ENCODE data around the gene MFGE8.
"Not testable (repeated sequence)": the region's sequence is repeated elsewhere in the genome, so short reads cannot be mapped to it uniquely, and the experiment has no call there.

MFGE8 gene

DNA sequence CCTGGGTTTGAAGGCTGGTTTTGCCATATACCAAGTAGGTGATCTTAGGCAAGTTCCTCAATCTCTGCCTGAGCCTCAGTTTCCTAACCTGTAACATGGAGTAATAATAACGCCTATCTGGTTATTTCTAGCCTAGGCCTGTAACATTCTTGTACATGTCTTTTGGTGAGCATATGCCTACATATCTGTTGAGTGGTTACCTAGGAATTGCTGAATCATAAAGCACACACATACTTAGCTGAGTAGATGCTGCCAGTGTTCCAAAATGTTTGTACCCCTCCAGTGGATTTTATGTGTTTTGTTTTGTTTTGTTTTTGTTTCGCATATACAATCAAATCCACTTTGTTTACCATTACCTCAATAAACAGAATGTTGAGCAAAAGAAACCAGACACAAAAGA lies 17.4 kb upstream of the MFGE8 start:
- Mint-ChIP-seq H3K4me3 (no peak overlapping the region), H3K27ac (no peak overlapping the region), H3K27me3 (peaks cover 22% of the 10 kb centered on the region), H3K9me3 (peaks cover 4% of the 10 kb centered on the region), H3K36me3 (ENCODE audit: low read depth) (peaks cover 2% of the 10 kb centered on the region), H3K4me1 (ENCODE audit: low read depth) (no peaks in the 10 kb centered on the region)
- no peak for DNase-seq

DNA sequence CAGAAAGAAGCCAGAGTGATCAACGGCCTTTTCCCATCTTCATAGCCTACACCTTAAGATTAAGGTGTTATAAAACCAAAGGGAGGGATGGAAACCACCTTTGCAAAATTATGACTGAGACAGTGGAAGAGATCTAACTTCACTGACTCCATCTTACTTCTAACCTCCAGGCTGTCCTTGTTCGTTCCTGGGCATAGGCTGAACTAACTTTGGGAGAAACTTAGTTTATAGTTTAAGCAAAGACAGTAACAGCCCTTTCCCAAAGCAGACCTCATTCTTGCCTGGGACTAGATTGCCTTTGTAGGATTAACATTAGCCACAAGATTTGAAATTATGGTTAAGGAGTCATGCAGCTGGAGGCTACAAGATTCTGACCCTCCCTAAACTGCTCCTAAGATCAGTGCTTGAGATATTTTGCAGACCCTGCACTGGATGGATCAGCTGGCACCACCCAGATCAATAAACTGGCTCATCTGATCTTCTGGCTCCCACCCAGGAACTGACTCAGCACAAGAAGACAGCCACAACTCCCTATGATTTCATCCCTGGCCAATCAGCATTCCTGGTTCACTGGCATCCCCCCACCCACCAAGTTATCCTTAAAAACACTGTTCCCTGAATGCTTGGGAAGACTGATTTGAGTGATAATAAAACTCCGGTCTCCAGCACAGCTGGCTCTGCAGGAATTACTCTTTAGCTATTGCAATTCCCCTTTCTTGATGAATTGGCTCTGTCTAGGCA lies 16.3 kb upstream of the MFGE8 start:
- DNase-seq; H3K36me3 Mint-ChIP-seq (ENCODE audit: low read depth); H3K9me3 Mint-ChIP-seq; H3K27ac Mint-ChIP-seq; H3K4me1 Mint-ChIP-seq (ENCODE audit: low read depth); H3K4me3 Mint-ChIP-seq: not testable (repeated sequence)
- H3K27me3 Mint-ChIP-seq = peaks cover 22% of the 10 kb centered on the region

DNA sequence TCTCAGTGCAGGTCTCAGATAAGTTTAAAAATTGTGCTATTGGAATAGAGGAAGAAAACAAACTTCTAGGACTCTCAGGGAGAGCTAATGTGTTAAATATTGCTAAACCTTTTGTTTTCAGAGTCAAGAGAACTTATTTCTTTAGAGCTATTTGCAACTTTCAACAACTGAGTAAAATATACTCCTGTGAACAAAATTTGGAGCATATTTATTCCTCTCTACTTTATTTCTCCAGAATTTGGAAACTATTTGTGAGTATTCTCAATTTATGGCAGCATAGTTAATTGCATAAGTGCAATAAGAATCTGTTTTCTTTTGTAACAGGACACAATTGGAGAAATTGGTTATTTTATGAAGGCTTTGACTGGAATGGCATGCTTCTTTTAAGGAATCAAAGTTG lies 15.0 kb upstream of the MFGE8 start:
- H3K36me3 Mint-ChIP-seq (ENCODE audit: low read depth); H3K4me1 Mint-ChIP-seq (ENCODE audit: low read depth); H3K9me3 Mint-ChIP-seq; DNase-seq; H3K27ac Mint-ChIP-seq; H3K4me3 Mint-ChIP-seq: not testable (repeated sequence)
- peaks cover 24% of the 10 kb centered on the region for H3K27me3 Mint-ChIP-seq

DNA sequence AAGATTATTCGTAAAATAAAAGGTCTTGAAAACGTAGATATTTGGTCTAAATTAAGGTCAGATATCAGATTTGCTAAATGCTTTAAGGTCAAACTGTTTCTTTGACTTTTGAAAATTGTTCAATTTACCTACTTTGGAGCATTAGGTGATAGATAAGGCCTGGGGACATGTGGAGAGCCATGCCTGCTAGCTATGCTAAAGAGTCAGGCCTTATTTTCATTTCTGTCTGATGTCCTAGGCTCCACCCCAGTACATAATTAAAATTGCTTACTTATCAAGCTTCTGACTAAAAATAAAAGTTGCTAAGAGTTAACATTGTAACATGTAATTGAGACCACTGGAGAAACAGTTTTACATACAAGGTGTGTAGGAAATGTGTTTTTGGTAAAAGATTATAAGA lies 12.5 kb upstream of the MFGE8 start:
- DNase-seq; H3K27ac Mint-ChIP-seq; H3K4me3 Mint-ChIP-seq; H3K36me3 Mint-ChIP-seq (ENCODE audit: low read depth); H3K9me3 Mint-ChIP-seq: not testable (repeated sequence)
- H3K4me1 Mint-ChIP-seq (ENCODE audit: low read depth) = peaks cover 11% of the 10 kb centered on the region
- H3K27me3 Mint-ChIP-seq = peaks cover 29% of the 10 kb centered on the region

DNA sequence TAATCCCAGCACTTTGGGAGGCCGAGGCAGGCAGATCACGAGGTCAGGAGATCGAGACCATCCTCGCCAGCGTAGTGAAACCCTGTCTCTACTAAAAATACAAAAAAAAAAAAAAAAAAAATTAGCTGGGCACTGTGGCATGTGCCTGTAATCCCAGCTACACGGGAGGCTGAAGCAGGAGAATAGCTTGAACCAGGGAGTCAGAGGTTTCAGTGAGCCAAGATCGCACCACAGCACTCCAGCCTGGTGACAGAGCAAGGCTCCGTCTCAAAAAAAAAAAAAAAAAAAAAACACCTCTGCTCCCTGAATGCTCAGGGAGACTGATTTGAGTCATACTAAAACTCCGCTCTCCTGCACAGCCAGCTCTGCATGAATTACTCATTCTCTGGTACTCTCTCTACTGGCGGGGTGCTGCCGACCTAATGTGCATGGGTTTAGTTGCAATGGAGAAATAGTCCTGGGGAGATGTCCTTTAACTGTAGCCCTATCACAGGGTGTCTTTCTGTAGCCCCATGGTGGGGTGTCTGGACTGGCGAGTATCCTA lies 7.8 kb upstream of the MFGE8 start:
- not testable (repeated sequence) for H3K36me3 Mint-ChIP-seq (ENCODE audit: low read depth); H3K4me3 Mint-ChIP-seq; H3K9me3 Mint-ChIP-seq
- DNase-seq = peak; percentile 49
- peaks cover 41% of the 10 kb centered on the region for H3K4me1 Mint-ChIP-seq (ENCODE audit: low read depth)
- peak overlapping the region; percentile 53 for H3K27ac Mint-ChIP-seq
- H3K27me3 Mint-ChIP-seq = peaks cover 42% of the 10 kb centered on the region

DNA sequence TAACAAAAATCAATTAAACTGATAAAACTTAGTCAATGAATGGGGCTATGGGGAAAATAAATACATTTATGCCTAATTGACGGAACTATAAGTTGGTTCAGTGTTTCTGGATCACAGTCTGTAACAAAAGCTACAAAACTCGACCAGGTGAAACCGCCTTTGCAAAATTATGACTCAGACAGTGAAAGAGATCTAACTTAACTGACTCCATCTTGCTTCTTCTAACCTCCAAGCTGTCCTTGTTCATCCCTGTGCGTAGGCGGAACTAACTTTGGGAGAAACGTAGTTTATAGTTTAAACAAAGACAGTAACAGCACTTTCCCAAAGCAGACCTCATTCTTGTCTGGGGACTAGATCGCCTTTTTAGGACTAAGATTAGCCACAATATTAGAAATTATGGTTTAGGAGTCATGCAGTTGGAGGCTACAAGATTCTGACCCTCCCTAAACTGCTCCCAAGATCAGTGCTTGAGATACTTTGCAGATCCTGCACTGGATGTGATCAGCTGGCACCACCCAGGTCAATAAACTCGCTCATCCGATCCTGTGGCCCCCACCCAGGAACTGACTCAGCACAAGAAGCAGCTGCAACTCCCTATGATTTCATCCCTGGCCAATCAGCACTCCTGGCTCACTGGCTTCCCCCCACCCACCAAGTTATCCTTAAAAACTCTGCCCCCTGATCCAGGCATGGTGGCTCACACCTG lies 7.2 kb upstream of the MFGE8 start:
- Mint-ChIP-seq H3K4me3 (no peak overlapping the region), H3K36me3 (ENCODE audit: low read depth) (no peaks in the 10 kb centered on the region), H3K27me3 (peaks cover 44% of the 10 kb centered on the region), H3K9me3 (no peaks in the 10 kb centered on the region), H3K27ac (peak overlapping the region; percentile 53), H3K4me1 (ENCODE audit: low read depth) (peaks cover 41% of the 10 kb centered on the region)
- no peak for DNase-seq

DNA sequence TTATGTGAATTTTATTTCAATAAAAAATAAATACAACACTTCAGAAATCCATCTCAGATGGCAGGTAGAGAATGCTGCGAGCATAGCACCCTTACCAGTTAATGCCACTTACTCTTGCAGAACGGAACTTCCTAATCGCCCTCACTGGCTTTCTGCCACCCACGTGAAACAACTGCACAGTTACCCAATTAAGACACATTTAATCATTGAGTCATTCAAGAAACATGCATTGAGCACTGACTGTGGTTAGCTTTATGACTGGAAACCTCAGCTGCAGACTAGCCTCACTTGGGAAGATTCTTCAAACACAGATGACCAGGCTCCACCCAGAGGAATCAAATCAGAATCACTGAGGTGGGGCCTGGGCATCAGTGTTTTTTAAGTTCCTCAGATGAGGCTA lies 5.6 kb upstream of the MFGE8 start:
- Mint-ChIP-seq H3K4me3 (peak overlapping the region; percentile 26), H3K27me3 (peaks cover 41% of the 10 kb centered on the region), H3K36me3 (ENCODE audit: low read depth) (no peaks in the 10 kb centered on the region), H3K4me1 (ENCODE audit: low read depth) (peaks cover 40% of the 10 kb centered on the region), H3K9me3 (no peaks in the 10 kb centered on the region), H3K27ac (peak overlapping the region; percentile 75)
- no peak for DNase-seq

DNA sequence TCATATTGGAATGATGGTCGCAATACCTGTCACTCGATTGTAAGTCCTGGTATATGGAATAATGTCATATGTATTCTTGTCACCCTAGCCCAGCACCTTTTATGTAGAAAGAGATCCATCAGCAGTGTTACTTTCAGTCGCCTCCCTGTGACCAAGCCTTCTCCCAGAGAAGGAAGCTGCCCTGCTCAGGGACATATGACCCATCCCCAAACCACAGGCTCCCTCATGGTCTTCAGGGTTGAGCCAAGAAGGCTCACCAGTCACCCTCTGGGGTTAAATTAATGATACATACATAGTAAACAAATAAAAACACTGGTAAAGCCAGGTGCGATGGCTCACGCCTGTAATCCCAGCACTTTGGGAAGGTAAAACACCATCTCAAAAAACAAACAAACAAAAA lies 4.6 kb upstream of the MFGE8 start:
- H3K27ac Mint-ChIP-seq = no peak overlapping the region
- H3K27me3 Mint-ChIP-seq = peaks cover 37% of the 10 kb centered on the region
- H3K4me1 Mint-ChIP-seq (ENCODE audit: low read depth) = peaks cover 45% of the 10 kb centered on the region

DNA sequence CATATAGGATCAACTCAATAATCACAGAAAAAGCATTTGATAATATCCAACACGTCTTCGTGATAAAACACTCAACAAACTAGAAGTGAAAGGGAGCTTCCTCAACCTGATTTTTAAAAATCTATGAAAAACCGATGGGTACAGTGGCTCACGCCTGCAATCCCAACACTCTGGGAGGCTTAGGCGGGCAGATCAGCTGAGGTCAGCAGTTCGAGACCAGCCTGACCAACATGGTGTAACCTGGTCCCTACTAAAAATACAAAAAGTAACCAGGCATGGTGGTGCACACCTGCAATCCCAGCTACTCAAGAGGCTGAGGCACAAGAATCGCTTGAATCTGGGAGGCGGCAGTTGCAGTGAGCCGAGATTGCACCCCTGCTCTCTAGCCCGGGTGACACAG lies 2.2 kb upstream of the MFGE8 start:
- no peaks in the 10 kb centered on the region for H3K36me3 Mint-ChIP-seq (ENCODE audit: low read depth)
- H3K27ac Mint-ChIP-seq = no peak overlapping the region
- DNase-seq = no peak
- no peak overlapping the region for H3K4me3 Mint-ChIP-seq
- no peaks in the 10 kb centered on the region for H3K9me3 Mint-ChIP-seq
- peaks cover 47% of the 10 kb centered on the region for H3K4me1 Mint-ChIP-seq (ENCODE audit: low read depth)
- H3K27me3 Mint-ChIP-seq = peaks cover 21% of the 10 kb centered on the region

More for the DNA sequence above, 4.6 kb upstream of the MFGE8 start:
- H3K9me3 Mint-ChIP-seq = no peaks in the 10 kb centered on the region
- H3K4me3 Mint-ChIP-seq = no peak overlapping the region
- no peak for DNase-seq
- no peaks in the 10 kb centered on the region for H3K36me3 Mint-ChIP-seq (ENCODE audit: low read depth)

DNA sequence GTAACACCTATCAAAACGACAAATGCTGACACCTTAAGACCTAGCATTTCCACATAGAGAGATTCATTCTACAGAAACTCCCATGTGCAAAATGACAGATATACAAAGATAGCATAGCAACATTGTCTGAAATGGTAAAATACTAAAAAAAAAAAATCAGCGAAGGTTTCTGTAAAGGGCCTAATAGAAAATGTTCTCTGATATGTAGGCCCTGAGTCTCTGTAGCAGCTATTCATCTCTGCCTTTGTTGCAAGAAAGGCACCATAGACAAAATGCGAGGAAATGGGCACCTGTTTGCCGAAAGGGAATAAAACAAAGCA lies 631 bp upstream of the MFGE8 start:
- H3K9me3 Mint-ChIP-seq = no peaks in the 10 kb centered on the region
- peak overlapping the region; percentile 81 for H3K4me3 Mint-ChIP-seq
- H3K27ac Mint-ChIP-seq = peak overlapping the region; percentile 87
- H3K4me1 Mint-ChIP-seq (ENCODE audit: low read depth) = peaks cover 37% of the 10 kb centered on the region
- H3K27me3 Mint-ChIP-seq = peaks cover 15% of the 10 kb centered on the region
- H3K36me3 Mint-ChIP-seq (ENCODE audit: low read depth) = peaks cover 4% of the 10 kb centered on the region
- no peak for DNase-seq

DNA sequence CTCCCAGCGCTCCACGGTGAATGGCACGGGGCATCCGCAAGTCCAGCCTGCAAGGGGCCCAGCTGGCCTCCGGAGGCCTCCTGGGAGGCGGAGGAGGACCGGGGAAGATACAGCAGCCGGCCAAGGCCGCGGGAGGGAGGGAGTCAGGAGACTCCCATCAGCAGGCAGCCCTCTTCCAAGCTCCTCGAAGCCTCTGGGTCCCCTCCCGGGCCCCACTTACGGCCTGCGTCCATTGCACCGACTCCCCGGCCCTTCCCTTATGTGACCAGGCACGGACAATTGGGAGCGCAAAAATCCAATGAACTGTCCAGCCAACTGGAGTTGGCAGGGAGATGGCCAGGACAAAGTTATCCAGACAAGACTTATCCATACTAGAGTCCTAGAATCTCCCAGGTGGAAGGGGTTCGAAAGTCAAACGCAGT lies 668 bp downstream of the MFGE8 start:
- Mint-ChIP-seq H3K27me3 (peaks cover 10% of the 10 kb centered on the region), H3K4me1 (ENCODE audit: low read depth) (peaks cover 26% of the 10 kb centered on the region), H3K36me3 (ENCODE audit: low read depth) (peaks cover 4% of the 10 kb centered on the region), H3K27ac (peak overlapping the region; percentile 6), H3K9me3 (no peaks in the 10 kb centered on the region), H3K4me3 (peak overlapping the region; percentile 81)
- DNase-seq = no peak

DNA sequence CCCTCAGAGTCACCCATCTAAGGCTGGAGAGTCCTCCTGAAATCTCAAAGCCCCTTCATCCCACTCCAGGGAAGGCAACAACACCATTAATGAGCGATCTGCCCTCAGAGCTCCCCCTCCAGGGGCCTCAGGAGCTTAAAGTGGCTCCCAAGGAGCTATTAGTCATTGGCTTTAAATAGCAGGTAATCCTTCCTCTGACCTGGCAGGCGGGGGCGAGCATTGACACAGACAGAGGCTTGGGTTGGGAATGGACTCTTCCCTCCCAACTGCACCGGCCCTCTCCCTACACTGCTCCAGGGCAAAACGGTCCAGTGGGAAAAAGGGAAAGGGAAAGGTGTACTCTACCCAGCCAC lies 1.4 kb downstream of the MFGE8 start:
- no peaks in the 10 kb centered on the region for H3K9me3 Mint-ChIP-seq
- DNase-seq = no peak

DNA sequence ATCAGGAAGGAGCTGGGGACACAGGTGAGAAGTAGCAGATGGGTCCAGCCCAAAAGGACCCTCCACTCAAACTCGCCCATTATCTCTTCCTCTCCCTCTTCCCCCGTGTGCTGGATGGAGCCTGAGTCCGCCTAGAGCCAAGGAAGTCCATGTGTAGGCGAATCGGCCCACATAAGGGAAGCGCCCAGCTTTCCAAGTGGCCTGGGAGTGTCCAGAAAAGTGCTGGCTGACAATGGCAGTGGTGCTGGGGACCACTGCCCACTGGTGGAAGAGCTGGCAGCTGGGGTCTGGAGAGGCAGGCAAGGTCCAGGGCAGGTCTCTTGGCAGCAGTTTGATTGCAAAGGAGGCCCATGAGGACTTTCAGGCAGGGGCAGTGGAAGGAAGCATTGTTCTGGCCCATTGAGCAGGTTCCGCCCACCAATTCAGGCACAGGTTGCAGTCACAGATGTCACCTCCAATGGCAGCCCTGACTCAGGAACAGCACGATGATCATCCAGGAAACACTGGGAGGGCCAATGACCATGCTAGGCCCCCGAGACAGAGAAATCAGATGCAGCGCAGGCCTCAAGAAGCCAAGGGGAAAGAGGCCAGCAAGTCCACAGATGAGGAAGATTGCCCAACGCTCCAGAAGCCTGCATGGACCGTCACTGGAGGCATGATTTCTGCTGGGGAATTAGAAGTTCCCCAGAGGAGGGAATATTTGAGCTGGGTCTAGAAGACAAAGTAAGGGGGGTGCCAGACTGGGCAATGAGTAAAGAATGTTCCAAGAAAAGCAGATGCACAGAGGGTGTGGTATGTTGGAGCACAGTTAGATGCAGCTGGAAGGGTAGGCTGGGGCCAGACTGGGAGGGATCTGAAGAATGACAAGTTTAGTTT lies 3.0 kb downstream of the MFGE8 start:
- H3K9me3 Mint-ChIP-seq = no peaks in the 10 kb centered on the region
- peaks cover 4% of the 10 kb centered on the region for H3K36me3 Mint-ChIP-seq (ENCODE audit: low read depth)
- no peak overlapping the region for H3K4me3 Mint-ChIP-seq
- H3K27me3 Mint-ChIP-seq = no peaks in the 10 kb centered on the region
- H3K27ac Mint-ChIP-seq = no peak overlapping the region
- H3K4me1 Mint-ChIP-seq (ENCODE audit: low read depth) = peaks cover 32% of the 10 kb centered on the region
- no peak for DNase-seq

More for the DNA sequence above, 1.4 kb downstream of the MFGE8 start:
- H3K27me3 Mint-ChIP-seq = peaks cover 4% of the 10 kb centered on the region
- H3K36me3 Mint-ChIP-seq (ENCODE audit: low read depth) = peaks cover 4% of the 10 kb centered on the region
- no peak overlapping the region for H3K27ac Mint-ChIP-seq
- H3K4me1 Mint-ChIP-seq (ENCODE audit: low read depth) = peaks cover 26% of the 10 kb centered on the region
- H3K4me3 Mint-ChIP-seq = peak overlapping the region; percentile 81

DNA sequence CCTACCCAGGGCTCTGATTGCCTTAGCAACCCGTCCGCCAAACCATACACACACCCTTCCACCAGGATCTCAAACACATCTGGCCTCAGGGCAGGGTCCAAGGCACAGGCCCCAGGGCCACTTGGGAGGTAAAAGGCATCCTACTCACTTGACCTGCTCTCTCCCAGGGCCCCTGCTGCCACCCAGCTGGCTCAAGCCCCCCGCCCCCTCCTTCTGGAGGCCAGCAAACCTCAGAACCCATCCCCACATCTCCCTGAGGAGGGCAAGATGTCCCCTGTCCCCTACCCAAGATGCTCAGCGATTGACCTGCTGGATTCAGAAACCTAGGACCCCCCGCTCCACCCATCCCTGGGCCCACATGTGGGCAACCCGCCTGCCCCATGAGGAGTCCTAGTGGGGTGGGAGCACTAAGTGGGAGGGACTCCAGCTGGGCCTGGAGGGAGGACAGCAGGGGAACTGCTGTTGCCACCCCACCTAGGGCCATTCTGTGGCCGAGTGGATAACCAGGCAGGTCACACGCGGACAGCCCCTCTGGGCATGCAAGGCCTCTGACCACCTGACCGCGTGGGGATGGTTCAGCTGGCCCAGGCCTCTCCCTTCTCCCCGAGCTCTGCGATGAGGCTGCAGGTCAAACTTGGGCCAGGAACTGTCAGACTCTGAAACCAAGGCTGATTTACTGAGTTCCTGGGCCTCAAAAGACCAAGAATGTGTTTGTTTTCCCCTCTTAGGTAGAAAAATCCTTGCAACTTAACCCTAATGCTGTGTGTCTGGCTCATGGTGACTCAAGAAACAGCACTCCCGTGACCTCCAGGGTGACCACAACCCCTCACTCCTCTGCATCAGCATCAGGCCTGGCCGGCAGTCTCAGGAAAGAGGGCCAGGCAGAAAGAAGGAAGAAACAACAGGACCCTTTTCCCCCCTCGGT lies 4.2 kb downstream of the MFGE8 start:
- peaks cover 43% of the 10 kb centered on the region for H3K4me1 Mint-ChIP-seq (ENCODE audit: low read depth)
- H3K27ac Mint-ChIP-seq = peak overlapping the region; percentile 52
- no peak overlapping the region for H3K4me3 Mint-ChIP-seq
- no peaks in the 10 kb centered on the region for H3K9me3 Mint-ChIP-seq
- H3K36me3 Mint-ChIP-seq (ENCODE audit: low read depth) = peaks cover 4% of the 10 kb centered on the region
- no peaks in the 10 kb centered on the region for H3K27me3 Mint-ChIP-seq
- DNase-seq = no peak

Data from activated T-cell treated with anti-CD3 and anti-CD28 coated beads, Interleukin-2, amount 50 U/mL, for 24 hours (primary cell).